K562 (cell line): Measurements from ENCODE around the gene DNAJC11. TPM values are rescaled to one million over a fixed set of nuclear protein-coding genes. Genes with fewer than 3 reads are reported as not detected.

ENCODE experiments used
- ETS1 ChIP-seq: conservative IDR thresholded peaks from 2 replicates; pipeline ENCODE4 v1.6.1; 2011; ENCODE audit warnings: low read depth, mild to moderate bottlenecking, low read length; ENCODE audit not compliant: control insufficient read depth
- MYBL2 ChIP-seq, 2 experiments: fragments of 450-650 bp in 1 of 2; sonication (generic) in 1 of 2; formaldehyde crosslinking in 1 of 2; IDR thresholded peaks; 2 replicates each; pipeline versions ENCODE4 v1.6.1 to v1.8.1; 2017 to 2022; ENCODE audit warnings: borderline replicate concordance in 1 of 2, inconsistent platforms in 1 of 2, low read depth in 1 of 2, mild to moderate bottlenecking in 1 of 2, missing genetic modification reagents in 1 of 2, moderate library complexity in 1 of 2
- TEAD2 ChIP-seq: fragments of 450-650 bp; IDR thresholded peaks from 2 replicates; pipeline ENCODE4 v1.6.1; 2016; ENCODE audit warnings: missing genetic modification characterization, control low read depth, missing compliant biosample characterization
- ZNF668 ChIP-seq: fragments of 250-450 bp; sonication (Bioruptor Pico); IDR thresholded peaks from 2 replicates; pipeline ENCODE4 v1.8.0; 2022; ENCODE audit warnings: mild to moderate bottlenecking, inconsistent platforms
- polyA plus RNA-seq, 8 experiments: library from polyadenylated mRNA; depleted of rRNA in 4 of 8; stranded (reverse) in 5 of 8; unstranded in 3 of 8; fragments of >200 nt; fragmentation: Nextera tagmentation in 2 of 8; fragmentation: Illumina TruSeq in 1 of 8; extraction: Ambion mirVana in 2 of 8; extraction: Trizol in 1 of 8; gene quantifications; 2 replicates each; pipeline versions ENCODE4 v1.2.1 to v1.2.3, GENCODE V29; 2011 to 2014; ENCODE audit warnings: inconsistent platforms in 1 of 8, missing spikeins in 1 of 8
- total RNA-seq, 7 experiments: library from RNA; depleted of rRNA in 6 of 7; stranded (reverse); fragments of >200 nt in 6 of 7; fragmentation: Illumina TruSeq in 2 of 7; extraction: Trizol in 2 of 7; gene quantifications; 2 replicates each; pipeline versions ENCODE4 v1.2.1 to v1.2.3, GENCODE V29; 2011 to 2021; ENCODE audit warnings: low replicate concordance in 1 of 7
- TF ChIP-seq, protein P1 (sequence below), 2 experiments: IDR thresholded peaks; 2 replicates each; pipeline ENCODE4 v1.6.1; 2012; ENCODE audit warnings: improper control_type of control experiment in 2 of 2, low read depth in 2 of 2, low read length in 2 of 2, borderline replicate concordance in 1 of 2

Gene DNAJC11
- total and polyA plus RNA-seq, 9 of the 15 experiments (the other 6 are each of a cell fraction or from before 2014, with no cell fraction given): 14.1 to 123 (median 76.6) TPM

DNA sequence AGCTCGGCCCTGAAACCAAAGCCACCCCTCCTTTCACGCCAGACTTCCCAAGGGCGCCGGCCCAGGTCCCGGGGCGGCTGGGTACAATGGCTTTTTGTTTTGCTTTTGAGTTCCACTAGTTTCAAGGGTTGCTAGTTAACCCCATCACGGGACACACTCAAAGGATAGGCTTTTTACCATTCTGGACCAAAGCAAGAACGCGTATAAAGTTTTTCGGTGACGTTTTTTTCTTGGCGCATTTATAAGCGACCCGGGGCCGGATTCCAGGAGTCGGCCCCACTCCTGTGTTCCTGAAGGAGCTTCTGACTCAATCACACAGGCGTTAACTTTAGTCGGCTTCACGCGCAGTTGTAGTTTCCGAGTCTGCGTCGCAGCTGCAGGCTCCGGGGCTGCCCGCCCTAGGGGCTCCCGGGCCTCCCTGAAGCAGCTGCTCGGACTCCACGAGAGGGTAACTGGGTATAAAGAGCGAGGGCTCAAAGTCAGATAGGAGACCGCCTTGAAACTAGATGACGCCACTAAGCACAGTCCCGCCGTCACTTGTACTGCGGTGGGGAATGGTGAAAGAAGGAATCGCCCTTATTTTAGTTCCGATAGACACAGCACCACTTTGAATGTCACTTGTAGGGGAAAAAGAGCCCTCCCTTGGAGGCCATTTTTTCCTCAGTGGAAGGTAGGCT, 98.2 kb downstream of the DNAJC11 start (continued):
- TF ChIP-seq, protein P1, sequence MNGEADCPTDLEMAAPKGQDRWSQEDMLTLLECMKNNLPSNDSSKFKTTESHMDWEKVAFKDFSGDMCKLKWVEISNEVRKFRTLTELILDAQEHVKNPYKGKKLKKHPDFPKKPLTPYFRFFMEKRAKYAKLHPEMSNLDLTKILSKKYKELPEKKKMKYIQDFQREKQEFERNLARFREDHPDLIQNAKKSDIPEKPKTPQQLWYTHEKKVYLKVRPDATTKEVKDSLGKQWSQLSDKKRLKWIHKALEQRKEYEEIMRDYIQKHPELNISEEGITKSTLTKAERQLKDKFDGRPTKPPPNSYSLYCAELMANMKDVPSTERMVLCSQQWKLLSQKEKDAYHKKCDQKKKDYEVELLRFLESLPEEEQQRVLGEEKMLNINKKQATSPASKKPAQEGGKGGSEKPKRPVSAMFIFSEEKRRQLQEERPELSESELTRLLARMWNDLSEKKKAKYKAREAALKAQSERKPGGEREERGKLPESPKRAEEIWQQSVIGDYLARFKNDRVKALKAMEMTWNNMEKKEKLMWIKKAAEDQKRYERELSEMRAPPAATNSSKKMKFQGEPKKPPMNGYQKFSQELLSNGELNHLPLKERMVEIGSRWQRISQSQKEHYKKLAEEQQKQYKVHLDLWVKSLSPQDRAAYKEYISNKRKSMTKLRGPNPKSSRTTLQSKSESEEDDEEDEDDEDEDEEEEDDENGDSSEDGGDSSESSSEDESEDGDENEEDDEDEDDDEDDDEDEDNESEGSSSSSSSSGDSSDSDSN (IDR thresholded peaks at IDR 0.05; ENCODE audit: borderline replicate concordance in 1 of 2, low read depth in 2 of 2, low read length in 2 of 2): peak in 1 of 2 experiments; percentile 83; a peak in 2 of 4 replicates
- 0 out of 2 replicates have a peak, but pooled peaks have one; percentile 16 for TF ChIP-seq ETS1
- TF ChIP-seq ZNF668 (CRISPR knock-in tag): no peak; the same call in 1 of the 2 replicates
- TF ChIP-seq TEAD2: 0 out of 2 replicates have a peak, but pooled peaks have one; percentile 35
- no peak for TF ChIP-seq MYBL2 (IDR thresholded peaks at IDR 0.05; ENCODE audit: low read depth)
- TF ChIP-seq MYBL2 (CRISPR knock-in tag; IDR thresholded peaks at IDR 0.05; ENCODE audit: borderline replicate concordance): no peak
